ENCODE data around the gene MC1R.

Gene MC1R

DNA sequence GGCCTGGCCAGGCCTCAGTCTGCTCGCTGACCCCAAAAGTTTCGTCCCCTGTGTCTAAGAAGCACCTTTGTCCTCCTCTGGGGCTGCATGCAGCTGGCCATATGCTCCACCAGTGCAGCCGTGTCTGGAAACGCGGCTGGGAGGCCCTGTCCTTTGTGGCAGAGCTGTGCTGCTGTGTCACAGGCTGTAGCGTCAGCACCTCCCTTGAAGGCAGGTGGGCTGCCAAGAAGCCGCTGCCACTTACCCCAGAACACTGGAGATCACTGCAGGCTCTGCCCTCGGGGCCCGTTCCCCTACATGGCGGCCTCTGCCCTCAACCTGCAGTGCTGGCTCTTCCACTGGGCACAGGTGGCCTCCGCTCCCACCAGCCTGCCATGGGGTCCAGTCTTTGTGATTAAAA lies 15.7 kb upstream of the MC1R start:
- no peak for DNase-seq (ENCODE audit: low read depth)
- TF ChIP-seq POLR2A (IDR thresholded peaks at IDR 0.05; ENCODE audit: extremely low read depth, insufficient read length) (no peak), MYC (IDR thresholded peaks at IDR 0.05; ENCODE audit: low read depth, low read length) (no peak)
- TF ChIP-seq, protein P1, sequence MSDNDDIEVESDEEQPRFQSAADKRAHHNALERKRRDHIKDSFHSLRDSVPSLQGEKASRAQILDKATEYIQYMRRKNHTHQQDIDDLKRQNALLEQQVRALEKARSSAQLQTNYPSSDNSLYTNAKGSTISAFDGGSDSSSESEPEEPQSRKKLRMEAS (IDR thresholded peaks at IDR 0.05; ENCODE audit: low read depth, low read length), result no peak
- TF ChIP-seq, protein P2, sequence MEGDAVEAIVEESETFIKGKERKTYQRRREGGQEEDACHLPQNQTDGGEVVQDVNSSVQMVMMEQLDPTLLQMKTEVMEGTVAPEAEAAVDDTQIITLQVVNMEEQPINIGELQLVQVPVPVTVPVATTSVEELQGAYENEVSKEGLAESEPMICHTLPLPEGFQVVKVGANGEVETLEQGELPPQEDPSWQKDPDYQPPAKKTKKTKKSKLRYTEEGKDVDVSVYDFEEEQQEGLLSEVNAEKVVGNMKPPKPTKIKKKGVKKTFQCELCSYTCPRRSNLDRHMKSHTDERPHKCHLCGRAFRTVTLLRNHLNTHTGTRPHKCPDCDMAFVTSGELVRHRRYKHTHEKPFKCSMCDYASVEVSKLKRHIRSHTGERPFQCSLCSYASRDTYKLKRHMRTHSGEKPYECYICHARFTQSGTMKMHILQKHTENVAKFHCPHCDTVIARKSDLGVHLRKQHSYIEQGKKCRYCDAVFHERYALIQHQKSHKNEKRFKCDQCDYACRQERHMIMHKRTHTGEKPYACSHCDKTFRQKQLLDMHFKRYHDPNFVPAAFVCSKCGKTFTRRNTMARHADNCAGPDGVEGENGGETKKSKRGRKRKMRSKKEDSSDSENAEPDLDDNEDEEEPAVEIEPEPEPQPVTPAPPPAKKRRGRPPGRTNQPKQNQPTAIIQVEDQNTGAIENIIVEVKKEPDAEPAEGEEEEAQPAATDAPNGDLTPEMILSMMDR (IDR thresholded peaks at IDR 0.05; ENCODE audit: low read depth, low read length), result no peak
- H3K4me3 ChIP-seq (ENCODE audit: low read depth, low read length), result no peak overlapping the region

DNA sequence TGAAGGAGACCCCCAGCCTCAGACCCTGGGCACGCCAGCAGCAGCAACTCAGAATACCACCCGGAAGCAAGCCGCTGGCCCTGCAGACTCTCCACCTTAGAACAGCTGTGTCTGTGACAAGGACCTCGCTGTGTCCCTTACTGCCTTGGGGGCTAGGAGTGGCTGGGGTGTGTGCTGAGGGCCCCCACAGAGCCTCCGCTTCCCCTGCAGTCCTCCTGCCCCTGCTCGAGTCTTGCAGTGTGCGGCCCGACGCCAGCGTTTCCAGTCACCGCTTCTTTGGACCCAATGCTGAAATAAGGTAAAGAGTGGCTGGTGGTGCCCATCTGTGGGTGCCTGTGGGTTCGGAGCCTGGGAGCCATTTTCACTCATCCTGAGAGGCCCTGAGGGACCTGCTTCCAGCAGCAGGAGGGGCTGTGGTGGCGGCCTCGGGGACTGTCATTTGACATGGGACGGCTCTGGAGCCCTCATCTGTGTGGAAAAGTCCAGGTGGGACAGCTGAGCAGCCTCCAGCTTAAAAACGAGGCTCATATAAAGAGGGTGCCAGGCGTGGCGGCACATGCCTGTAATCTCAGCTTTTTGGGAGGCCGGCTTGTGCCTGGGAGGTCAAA lies 14.7 kb upstream of the MC1R start:
- TF ChIP-seq, protein P1 (IDR thresholded peaks at IDR 0.05; ENCODE audit: low read depth, low read length), result no peak
- no peak for TF ChIP-seq POLR2A (IDR thresholded peaks at IDR 0.05; ENCODE audit: extremely low read depth, insufficient read length)
- no peak for TF ChIP-seq MYC (IDR thresholded peaks at IDR 0.05; ENCODE audit: low read depth, low read length)
- TF ChIP-seq, protein P2 (IDR thresholded peaks at IDR 0.05; ENCODE audit: low read depth, low read length), result no peak
- DNase-seq (ENCODE audit: low read depth), result no peak
- H3K4me3 ChIP-seq (ENCODE audit: low read depth, low read length), result no peak overlapping the region

DNA sequence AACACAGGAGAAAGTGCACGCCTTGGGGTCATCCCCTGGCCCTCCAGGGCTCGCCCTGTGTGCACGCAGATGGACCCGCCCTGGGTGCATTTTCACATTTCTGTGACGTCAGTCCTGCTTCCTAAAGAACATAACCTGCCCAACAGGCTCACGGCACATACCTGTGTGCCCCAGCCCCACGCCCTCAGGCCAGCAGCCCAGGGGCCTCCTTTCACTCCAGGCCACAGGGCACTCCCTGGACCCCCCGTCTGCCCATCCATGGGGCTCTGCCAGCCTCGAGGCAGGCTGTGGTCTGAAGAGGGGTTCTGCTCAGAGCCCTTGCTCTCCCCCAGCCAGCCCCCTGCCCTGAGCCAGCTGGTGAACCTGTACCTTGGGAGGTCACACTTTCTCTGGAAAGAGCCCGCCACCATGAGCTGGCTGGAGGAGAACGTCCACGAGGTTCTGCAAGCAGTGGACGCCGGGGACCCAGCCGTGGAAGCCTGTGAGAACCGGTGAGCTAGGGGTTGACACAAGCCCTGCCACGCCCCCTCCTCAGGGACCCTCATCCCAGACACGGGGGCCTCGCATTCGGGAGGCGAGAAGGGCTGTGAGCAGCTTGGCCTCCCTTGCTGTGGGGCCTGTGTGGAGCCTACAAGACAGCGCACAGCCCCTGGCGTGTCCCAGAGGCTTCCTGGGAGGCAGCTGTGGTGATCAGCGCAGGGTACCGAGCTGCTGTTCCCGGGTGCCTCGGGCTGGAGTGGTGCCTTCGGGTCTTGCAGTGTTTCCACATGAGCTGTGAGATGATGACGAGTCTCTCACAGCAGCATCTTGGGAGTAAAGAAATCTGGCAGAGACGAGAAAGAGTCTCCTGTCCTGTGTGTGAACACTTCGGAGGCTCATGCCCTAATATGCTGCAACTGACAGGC lies 13.8 kb upstream of the MC1R start:
- DNase-seq (ENCODE audit: low read depth), result no peak
- TF ChIP-seq, protein P1 (IDR thresholded peaks at IDR 0.05; ENCODE audit: low read depth, low read length), result no peak
- TF ChIP-seq, protein P2 (IDR thresholded peaks at IDR 0.05; ENCODE audit: low read depth, low read length), result no peak
- peak; percentile 17 for TF ChIP-seq POLR2A (IDR thresholded peaks at IDR 0.05; ENCODE audit: extremely low read depth, insufficient read length)
- no peak overlapping the region for H3K4me3 ChIP-seq (ENCODE audit: low read depth, low read length)

DNA sequence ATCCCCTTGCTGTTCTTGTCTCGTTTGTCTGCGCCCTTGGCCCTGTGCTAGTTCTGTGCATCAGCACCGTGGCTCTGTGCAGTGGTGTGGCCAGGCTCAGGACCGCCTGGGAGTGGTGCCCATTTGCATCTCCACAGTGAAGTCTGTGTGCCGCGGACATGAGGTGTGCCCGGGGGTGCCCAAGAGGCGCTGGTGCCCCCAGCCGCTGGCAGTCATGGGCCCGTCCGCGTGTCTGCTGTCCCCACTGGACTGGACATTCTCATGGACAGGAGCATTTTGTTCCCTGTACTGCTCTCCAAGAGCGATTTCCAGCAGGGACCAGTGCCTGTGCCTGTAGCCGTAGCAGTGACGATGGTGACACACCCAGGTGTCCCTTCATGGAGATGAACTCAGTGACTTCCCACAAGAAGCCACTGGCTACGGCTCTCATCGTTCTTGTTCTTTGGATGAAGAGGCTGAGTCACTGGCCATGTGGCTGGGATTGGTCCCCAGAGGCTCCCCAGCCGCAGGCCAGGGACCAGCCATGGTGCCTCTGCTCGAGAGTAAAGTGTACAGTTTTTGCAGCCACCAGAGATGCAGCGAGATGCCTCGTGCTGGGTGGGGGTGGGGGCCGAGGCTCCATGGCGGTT lies 13.0 kb upstream of the MC1R start:
- TF ChIP-seq MYC (IDR thresholded peaks at IDR 0.05; ENCODE audit: low read depth, low read length), result no peak
- TF ChIP-seq POLR2A (IDR thresholded peaks at IDR 0.05; ENCODE audit: extremely low read depth, insufficient read length), result no peak
- TF ChIP-seq, protein P1 (IDR thresholded peaks at IDR 0.05; ENCODE audit: low read depth, low read length), result no peak
- TF ChIP-seq, protein P2 (IDR thresholded peaks at IDR 0.05; ENCODE audit: low read depth, low read length), result no peak
- DNase-seq (ENCODE audit: low read depth), result peak; percentile 67
- H3K4me3 ChIP-seq (ENCODE audit: low read depth, low read length), result no peak overlapping the region

DNA sequence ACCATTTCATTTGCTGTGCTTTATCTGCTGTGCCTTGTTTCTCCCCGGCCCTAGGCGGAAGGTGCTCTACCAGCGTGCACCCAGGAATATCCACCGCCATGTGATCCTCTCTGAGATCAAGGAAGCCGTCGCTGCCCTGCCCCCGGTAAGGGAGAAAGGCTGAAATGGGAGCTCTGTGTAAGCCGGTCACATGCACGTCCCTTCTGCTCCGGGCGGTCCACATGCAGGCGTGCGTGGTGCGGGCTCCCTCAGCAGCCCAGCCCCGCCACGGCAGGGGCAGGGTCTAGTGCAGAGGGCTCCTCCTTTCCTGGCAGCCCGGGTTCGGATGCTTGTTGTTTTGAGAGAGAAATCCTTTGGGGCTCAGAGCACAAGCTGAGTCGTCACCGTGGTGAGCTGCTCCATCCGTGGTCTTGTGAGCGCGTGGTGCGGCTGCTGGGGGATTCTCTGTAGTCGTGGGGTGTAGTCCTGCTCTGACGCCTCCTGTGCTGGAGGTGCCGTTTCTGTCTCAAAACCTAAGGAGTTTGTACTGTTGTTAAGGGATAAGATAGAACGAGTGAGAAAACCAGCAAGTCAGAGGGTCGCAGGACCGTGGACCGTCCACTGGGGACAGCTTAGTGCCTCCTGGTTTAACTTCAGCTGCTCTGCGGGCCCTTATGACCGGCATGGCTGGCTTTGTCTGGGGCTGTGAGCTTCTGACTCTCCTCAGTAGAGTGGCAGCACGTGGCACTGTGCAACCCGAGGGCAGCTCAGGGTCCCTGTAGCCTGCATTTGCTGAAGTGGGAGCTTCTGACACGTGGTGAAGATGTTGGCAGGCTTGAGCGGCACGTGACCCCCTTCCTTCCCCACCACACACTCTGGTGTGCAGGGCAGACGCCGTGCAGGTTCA lies 12.3 kb upstream of the MC1R start:
- no peak overlapping the region for H3K4me3 ChIP-seq (ENCODE audit: low read depth, low read length)
- TF ChIP-seq MYC (IDR thresholded peaks at IDR 0.05; ENCODE audit: low read depth, low read length), result no peak
- TF ChIP-seq, protein P2 (IDR thresholded peaks at IDR 0.05; ENCODE audit: low read depth, low read length), result no peak
- TF ChIP-seq, protein P1 (IDR thresholded peaks at IDR 0.05; ENCODE audit: low read depth, low read length), result no peak
- no peak for TF ChIP-seq POLR2A (IDR thresholded peaks at IDR 0.05; ENCODE audit: extremely low read depth, insufficient read length)
- DNase-seq (ENCODE audit: low read depth), result no peak
